SK-N-SH (cell line): Measurements from ENCODE around the gene RAPGEF4. TPM values are rescaled to one million over a fixed set of nuclear protein-coding genes. Genes with fewer than 3 reads are reported as not detected.
A peak's percentile ranks its signal among the peaks of the same experiment; 100 is the strongest.

Source experiments
- CTCF ChIA-PET: fragments of 300-600, 350-600 bp; formaldehyde crosslinking; extraction: SDS; loops from one replicate; lab custom pipeline; 2021; lab: Yijun Ruan, JAX
- POLR2A ChIA-PET: fragments of 350-600 bp; sonication (Branson Sonifier 250); formaldehyde crosslinking; extraction: SDS; loops from one replicate; lab custom pipeline; 2020; ENCODE audit warnings: antibody characterized with exemption, inconsistent platforms; lab: Yijun Ruan, JAX
- DNase-seq: peaks from one replicate; pipeline ENCODE4 v3.0.0; 2012
- H2AFZ ChIP-seq: fragments of 200-600 bp; sonication (generic); 2 replicates; pipeline ENCODE4 v1.8.1; 2016; ENCODE audit warnings: antibody characterized with exemption, mild to moderate bottlenecking, low read depth
- H3F3A ChIP-seq: fragments of 200-600 bp; sonication (generic); replicated peaks from 2 replicates; pipeline ENCODE3; 2016; ENCODE audit warnings: antibody characterized with exemption, mild to moderate bottlenecking; ENCODE audit not compliant: insufficient read depth
- H3K27ac ChIP-seq, 2 experiments: fragments of 200-500 bp in 1 of 2; fragments of 200-600 bp in 1 of 2; sonication (Bioruptor generic) in 1 of 2; sonication (generic), shearing (Covaris generic) in 1 of 2; 2 replicates each; pipeline versions ENCODE4 v1.5.1 to v1.6.1; 2014 to 2016; ENCODE audit warnings: low read depth in 2 of 2, inconsistent platforms in 1 of 2, low read length in 1 of 2, mild to moderate bottlenecking in 1 of 2, mixed read lengths in 1 of 2
- H3K27me3 ChIP-seq: fragments of 200-600 bp; sonication (generic), shearing (Covaris generic); 2 replicates; pipeline ENCODE4 v1.6.1; 2016; ENCODE audit warnings: mixed run types; ENCODE audit not compliant: insufficient read depth
- H3K36me3 ChIP-seq, 2 experiments: fragments of 200-500 bp in 1 of 2; fragments of 200-600 bp in 1 of 2; sonication (Bioruptor generic) in 1 of 2; sonication (generic) in 1 of 2; replicated peaks in 1 of 2; 2 replicates each; pipeline versions ENCODE3 to v1.5.1; 2014 to 2016; ENCODE audit warnings: low read length in 1 of 2, mild to moderate bottlenecking in 1 of 2; ENCODE audit not compliant: insufficient read depth in 2 of 2, control insufficient read depth in 1 of 2
- H3K4me1 ChIP-seq, 2 experiments: fragments of 200-500 bp in 1 of 2; fragments of 200-600 bp in 1 of 2; sonication (Bioruptor generic) in 1 of 2; sonication (generic), shearing (Covaris generic) in 1 of 2; 2 replicates each; pipeline versions ENCODE4 v1.5.1 to v1.6.1; 2014 to 2016; ENCODE audit warnings: low read depth in 1 of 2, low read length in 1 of 2, mixed run types in 1 of 2; ENCODE audit not compliant: insufficient read depth in 2 of 2, control insufficient read depth in 1 of 2
- H3K4me2 ChIP-seq: fragments of 200-600 bp; sonication (generic), shearing (Covaris generic); 2 replicates; pipeline ENCODE4 v1.6.1; 2017; ENCODE audit warnings: mixed run types
- H3K4me3 ChIP-seq, 2 experiments: fragments of 200-500 bp in 1 of 2; fragments of 200-600 bp in 1 of 2; sonication (Bioruptor generic) in 1 of 2; sonication (generic), shearing (Covaris generic) in 1 of 2; 2 replicates each; pipeline versions ENCODE4 v1.5.1 to v1.8.1; 2014 to 2016; ENCODE audit warnings: low read depth in 2 of 2, inconsistent platforms in 1 of 2, low read length in 1 of 2, mild to moderate bottlenecking in 1 of 2, mixed read lengths in 1 of 2, moderate library complexity in 1 of 2
- H3K79me2 ChIP-seq: fragments of 200-600 bp; sonication (generic); 2 replicates; pipeline ENCODE4 v1.8.1; 2017; ENCODE audit warnings: mild to moderate bottlenecking; ENCODE audit not compliant: insufficient read depth
- H3K9ac ChIP-seq: fragments of 200-600 bp; sonication (generic); 2 replicates; pipeline ENCODE4 v1.6.1; 2017; ENCODE audit warnings: mixed run types
- H3K9me2 ChIP-seq: fragments of 200-600 bp; sonication (generic); 2 replicates; pipeline ENCODE4 v1.6.1; 2017; ENCODE audit warnings: mixed run types
- H3K9me3 ChIP-seq: fragments of 200-600 bp; sonication (generic); 2 replicates; pipeline ENCODE4 v1.6.1; 2017; ENCODE audit warnings: mixed run types, mild to moderate bottlenecking, moderate library complexity
- H4K20me1 ChIP-seq: fragments of 200-600 bp; sonication (generic); 2 replicates; pipeline ENCODE4 v1.6.1; 2017; ENCODE audit warnings: mild to moderate bottlenecking, mixed run types; ENCODE audit not compliant: insufficient read depth
- FOXJ3 ChIP-seq: sonication (generic); formaldehyde crosslinking; IDR thresholded peaks from 2 replicates; pipeline ENCODE4 v1.5.1; 2020; ENCODE audit warnings: mild to moderate bottlenecking, missing genetic modification reagents
- MEF2A ChIP-seq: IDR thresholded peaks from 2 replicates; pipeline ENCODE4 v1.4.0; 2012; ENCODE audit warnings: low read depth, borderline replicate concordance
- NFIC ChIP-seq: IDR thresholded peaks from 2 replicates; pipeline ENCODE4 v1.4.0; 2012; ENCODE audit warnings: borderline replicate concordance
- RAD21 ChIP-seq: IDR thresholded peaks from 2 replicates; pipeline ENCODE4 v1.6.1; 2012; ENCODE audit warnings: mild to moderate bottlenecking, low read length
- RFX5 ChIP-seq: IDR thresholded peaks from 2 replicates; pipeline ENCODE4 v1.6.1; 2012; ENCODE audit warnings: mild to moderate bottlenecking, improper control_type of control experiment, low read length
- SMC3 ChIP-seq: IDR thresholded peaks from 2 replicates; pipeline ENCODE4 v1.6.1; 2012; ENCODE audit warnings: low read depth, low read length, improper control_type of control experiment
- WGBS: methylation state at CpG from one replicate; pipeline ENCODE4 v1.1.6; 2017; ENCODE audit warnings: low lambda C conversion rate; 5-methylcytosine and 5-hydroxymethylcytosine counted together
- polyA plus RNA-seq, 3 experiments: library from polyadenylated mRNA; depleted of rRNA; stranded (reverse); fragments of >200 nt; gene quantifications; 2 replicates each; pipeline ENCODE4 v1.2.3, GENCODE V29; 2012
- TF ChIP-seq, protein P1 (sequence below): fragments of 200-600 bp; sonication (generic); IDR thresholded peaks from 2 replicates; pipeline ENCODE4 v1.6.1; 2017; ENCODE audit warnings: antibody characterized with exemption, mild to moderate bottlenecking, moderate library complexity
- TF ChIP-seq, protein P2 (sequence below): IDR thresholded peaks from 2 replicates; pipeline ENCODE4 v1.4.0; 2012; ENCODE audit warnings: low read depth
- TF ChIP-seq, protein P3 (sequence below): IDR thresholded peaks from 2 replicates; pipeline ENCODE4 v1.6.1; 2012; ENCODE audit warnings: mild to moderate bottlenecking, low read depth, low read length, moderate library complexity

Gene RAPGEF4
- polyA plus RNA-seq, 1 of the 3 experiments (the other 2 are of a cell fraction), result 0.30 TPM

DNA sequence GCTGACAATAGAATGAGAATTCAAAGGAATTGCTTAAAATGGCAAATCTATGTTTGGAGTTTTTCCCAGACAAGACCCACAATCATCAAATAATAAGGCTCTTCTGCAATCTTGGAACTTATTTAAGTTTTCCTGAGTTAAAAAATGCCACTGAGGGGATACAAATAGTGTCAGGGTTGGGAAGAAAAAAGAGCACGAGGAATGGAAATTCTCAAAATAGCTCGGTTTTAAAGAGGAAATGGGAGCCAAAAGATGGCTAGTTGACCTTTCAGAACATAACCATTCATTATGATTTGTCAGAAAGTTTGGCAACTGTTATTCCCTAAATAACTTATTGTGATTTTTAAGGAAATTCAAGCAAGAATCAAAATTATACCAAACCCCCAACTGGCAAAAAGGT lies 127.7 kb downstream of the RAPGEF4 start (continued):
- TF ChIP-seq, protein P1, sequence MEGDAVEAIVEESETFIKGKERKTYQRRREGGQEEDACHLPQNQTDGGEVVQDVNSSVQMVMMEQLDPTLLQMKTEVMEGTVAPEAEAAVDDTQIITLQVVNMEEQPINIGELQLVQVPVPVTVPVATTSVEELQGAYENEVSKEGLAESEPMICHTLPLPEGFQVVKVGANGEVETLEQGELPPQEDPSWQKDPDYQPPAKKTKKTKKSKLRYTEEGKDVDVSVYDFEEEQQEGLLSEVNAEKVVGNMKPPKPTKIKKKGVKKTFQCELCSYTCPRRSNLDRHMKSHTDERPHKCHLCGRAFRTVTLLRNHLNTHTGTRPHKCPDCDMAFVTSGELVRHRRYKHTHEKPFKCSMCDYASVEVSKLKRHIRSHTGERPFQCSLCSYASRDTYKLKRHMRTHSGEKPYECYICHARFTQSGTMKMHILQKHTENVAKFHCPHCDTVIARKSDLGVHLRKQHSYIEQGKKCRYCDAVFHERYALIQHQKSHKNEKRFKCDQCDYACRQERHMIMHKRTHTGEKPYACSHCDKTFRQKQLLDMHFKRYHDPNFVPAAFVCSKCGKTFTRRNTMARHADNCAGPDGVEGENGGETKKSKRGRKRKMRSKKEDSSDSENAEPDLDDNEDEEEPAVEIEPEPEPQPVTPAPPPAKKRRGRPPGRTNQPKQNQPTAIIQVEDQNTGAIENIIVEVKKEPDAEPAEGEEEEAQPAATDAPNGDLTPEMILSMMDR, result no peak
- TF ChIP-seq FOXJ3 (CRISPR knock-in tag), result no peak
- TF ChIP-seq, protein P2, sequence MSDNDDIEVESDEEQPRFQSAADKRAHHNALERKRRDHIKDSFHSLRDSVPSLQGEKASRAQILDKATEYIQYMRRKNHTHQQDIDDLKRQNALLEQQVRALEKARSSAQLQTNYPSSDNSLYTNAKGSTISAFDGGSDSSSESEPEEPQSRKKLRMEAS, result no peak
- no peak for TF ChIP-seq RFX5

DNA sequence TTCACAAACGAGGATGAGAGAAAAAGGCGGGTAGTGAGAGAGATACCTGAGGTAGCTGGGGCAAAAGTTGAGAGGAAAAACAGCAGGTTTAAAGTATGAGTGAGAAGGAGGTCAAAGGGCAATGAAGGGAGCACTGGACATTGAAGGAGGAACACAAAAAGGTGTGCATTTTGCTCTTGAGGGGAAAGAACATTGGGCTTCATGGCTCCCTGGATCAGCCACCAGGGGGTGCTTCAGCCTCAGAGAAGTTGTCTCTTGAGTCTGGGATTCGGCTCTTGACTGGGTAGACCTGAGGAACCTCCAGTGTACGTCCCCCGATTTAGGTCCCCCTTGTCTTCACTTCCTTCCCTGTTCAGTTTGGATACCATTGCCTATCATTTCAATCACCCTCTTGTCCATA lies 128.5 kb downstream of the RAPGEF4 start:
- Histone ChIP-seq H4K20me1 (no peaks in the 10 kb centered on the region), H3K27ac (no peak overlapping the region), H3K27me3 (no peaks in the 10 kb centered on the region), H3K9me2 (no peaks in the 10 kb centered on the region), H3K4me1 (peaks cover 5 to 18% of the 10 kb centered on the region in 2 experiments; a peak in 2 of 4 replicates), H3K9me3 (no peaks in the 10 kb centered on the region), H2AFZ (no peak overlapping the region), H3F3A (no peaks in the 10 kb centered on the region), H3K79me2 (no peaks in the 10 kb centered on the region), H3K4me2 (no peak overlapping the region), H3K4me3 (no peak overlapping the region; a peak in 1 of 4 replicates), H3K9ac (no peak overlapping the region), H3K36me3 (no peaks in the 10 kb centered on the region)
- POLR2A ChIA-PET, result no interaction called here
- CTCF ChIA-PET, result interaction anchor here (0.8 to 9.5 kb wide), 5 partner anchors 50 to 68 kb away, joined by 3 to 98 read pairs (median 4); no protein-coding TSS in a partner anchor
- 66% methylated on average over 5 of the region's 5 CpGs for WGBS
- TF ChIP-seq RAD21 (peak; percentile 79), NFIC (no peak), MEF2A (no peak), SMC3 (peak; percentile 70)
- TF ChIP-seq, protein P1, result peak; percentile 61
- no peak for DNase-seq

DNA sequence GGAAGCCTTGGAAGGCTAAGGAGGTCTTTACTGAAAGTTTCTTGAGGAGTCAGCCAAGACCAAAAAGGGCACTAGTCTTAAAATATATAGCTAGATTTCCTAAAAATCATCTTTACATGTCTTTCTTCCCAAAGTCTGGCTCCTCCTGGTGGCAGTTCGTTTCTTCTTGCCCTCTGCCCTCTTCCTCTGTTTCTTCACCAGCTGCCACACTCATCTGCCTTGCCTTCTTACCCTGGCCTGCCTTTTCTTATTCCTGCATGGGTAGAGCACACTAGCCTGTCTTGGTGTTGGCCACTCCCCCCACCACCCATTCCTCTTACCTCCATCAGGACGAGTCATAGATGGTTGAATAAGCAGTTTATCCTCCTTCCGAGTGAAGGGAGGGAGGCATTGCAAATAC lies 129.8 kb downstream of the RAPGEF4 start:
- no peak overlapping the region for H3K4me2 ChIP-seq
- H3K27ac ChIP-seq, result no peak overlapping the region
- H3K4me1 ChIP-seq, result peaks cover 5 to 21% of the 10 kb centered on the region in 2 experiments; a peak in 2 of 4 replicates
- no peak overlapping the region for H3K4me3 ChIP-seq
- no peak for DNase-seq
- 53% methylated on average over 3 of the region's 3 CpGs for WGBS
- no peaks in the 10 kb centered on the region for H3K36me3 ChIP-seq
- no peaks in the 10 kb centered on the region for H3K27me3 ChIP-seq
- H3K9ac ChIP-seq, result no peak overlapping the region
- no peaks in the 10 kb centered on the region for H3K79me2 ChIP-seq
- no peaks in the 10 kb centered on the region for H3K9me2 ChIP-seq
- no peaks in the 10 kb centered on the region for H4K20me1 ChIP-seq
- H3F3A ChIP-seq, result no peaks in the 10 kb centered on the region
- POLR2A ChIA-PET, result no interaction called here
- TF ChIP-seq, protein P3, sequence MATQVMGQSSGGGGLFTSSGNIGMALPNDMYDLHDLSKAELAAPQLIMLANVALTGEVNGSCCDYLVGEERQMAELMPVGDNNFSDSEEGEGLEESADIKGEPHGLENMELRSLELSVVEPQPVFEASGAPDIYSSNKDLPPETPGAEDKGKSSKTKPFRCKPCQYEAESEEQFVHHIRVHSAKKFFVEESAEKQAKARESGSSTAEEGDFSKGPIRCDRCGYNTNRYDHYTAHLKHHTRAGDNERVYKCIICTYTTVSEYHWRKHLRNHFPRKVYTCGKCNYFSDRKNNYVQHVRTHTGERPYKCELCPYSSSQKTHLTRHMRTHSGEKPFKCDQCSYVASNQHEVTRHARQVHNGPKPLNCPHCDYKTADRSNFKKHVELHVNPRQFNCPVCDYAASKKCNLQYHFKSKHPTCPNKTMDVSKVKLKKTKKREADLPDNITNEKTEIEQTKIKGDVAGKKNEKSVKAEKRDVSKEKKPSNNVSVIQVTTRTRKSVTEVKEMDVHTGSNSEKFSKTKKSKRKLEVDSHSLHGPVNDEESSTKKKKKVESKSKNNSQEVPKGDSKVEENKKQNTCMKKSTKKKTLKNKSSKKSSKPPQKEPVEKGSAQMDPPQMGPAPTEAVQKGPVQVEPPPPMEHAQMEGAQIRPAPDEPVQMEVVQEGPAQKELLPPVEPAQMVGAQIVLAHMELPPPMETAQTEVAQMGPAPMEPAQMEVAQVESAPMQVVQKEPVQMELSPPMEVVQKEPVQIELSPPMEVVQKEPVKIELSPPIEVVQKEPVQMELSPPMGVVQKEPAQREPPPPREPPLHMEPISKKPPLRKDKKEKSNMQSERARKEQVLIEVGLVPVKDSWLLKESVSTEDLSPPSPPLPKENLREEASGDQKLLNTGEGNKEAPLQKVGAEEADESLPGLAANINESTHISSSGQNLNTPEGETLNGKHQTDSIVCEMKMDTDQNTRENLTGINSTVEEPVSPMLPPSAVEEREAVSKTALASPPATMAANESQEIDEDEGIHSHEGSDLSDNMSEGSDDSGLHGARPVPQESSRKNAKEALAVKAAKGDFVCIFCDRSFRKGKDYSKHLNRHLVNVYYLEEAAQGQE, result no peak
- TF ChIP-seq, protein P1, result peak; percentile 39; the same call in 1 of the 2 replicates
- no peaks in the 10 kb centered on the region for H3K9me3 ChIP-seq
- no peak overlapping the region for H2AFZ ChIP-seq
- CTCF ChIA-PET, result interaction anchor here (1.1 to 9.5 kb wide), 5 partner anchors 23 to 66 kb away, joined by 3 to 98 read pairs (median 5); no protein-coding TSS in a partner anchor
